ENCODE measurements around the gene CNTN2. TPM values are rescaled to one million over a fixed set of nuclear protein-coding genes. Genes with fewer than 3 reads are reported as not detected.

CNTN2 gene
- total and polyA plus RNA-seq, 10 donors: 0.02 to 2.6 (median 0.13) TPM; not detected in 3

DNA sequence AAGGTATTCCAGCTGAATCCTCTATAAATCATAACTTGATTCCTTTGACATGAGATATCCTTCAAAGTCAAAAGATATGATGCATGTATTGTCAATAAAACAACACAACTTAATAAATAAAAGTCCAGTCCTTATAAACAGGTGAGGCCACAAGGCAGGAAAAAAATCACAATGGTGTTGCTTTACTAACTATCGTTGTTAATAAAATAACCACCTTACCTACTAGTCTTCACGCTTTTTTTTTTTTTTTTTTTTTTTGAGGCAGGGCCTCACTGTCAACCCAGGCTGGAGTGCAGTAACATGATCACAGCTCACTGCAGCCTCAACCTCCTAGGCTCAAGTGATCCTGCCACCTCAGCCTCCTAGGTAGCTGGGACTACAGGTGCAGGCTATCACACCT, 41.3 kb downstream of the CNTN2 start, which contains the start of gene TMEM81:
TSS of gene TMEM81 (minus strand) at position 101 of the 400 bp plus-strand sequence. CDS start 140 bp downstream, outside the sequence.
- no peak within 1 kb of the TSS for H3K4me3 ChIP-seq
- H3K4me1 ChIP-seq: no peaks in the 10 kb centered on the region
- no peaks in the 10 kb centered on the region for H3K9me3 ChIP-seq
- whole genome bisulfite sequencing, 5 donors: 96 to 100% (median 99%) methylated on average over 2 of the region's 2 CpGs
- TF ChIP-seq, protein P1, sequence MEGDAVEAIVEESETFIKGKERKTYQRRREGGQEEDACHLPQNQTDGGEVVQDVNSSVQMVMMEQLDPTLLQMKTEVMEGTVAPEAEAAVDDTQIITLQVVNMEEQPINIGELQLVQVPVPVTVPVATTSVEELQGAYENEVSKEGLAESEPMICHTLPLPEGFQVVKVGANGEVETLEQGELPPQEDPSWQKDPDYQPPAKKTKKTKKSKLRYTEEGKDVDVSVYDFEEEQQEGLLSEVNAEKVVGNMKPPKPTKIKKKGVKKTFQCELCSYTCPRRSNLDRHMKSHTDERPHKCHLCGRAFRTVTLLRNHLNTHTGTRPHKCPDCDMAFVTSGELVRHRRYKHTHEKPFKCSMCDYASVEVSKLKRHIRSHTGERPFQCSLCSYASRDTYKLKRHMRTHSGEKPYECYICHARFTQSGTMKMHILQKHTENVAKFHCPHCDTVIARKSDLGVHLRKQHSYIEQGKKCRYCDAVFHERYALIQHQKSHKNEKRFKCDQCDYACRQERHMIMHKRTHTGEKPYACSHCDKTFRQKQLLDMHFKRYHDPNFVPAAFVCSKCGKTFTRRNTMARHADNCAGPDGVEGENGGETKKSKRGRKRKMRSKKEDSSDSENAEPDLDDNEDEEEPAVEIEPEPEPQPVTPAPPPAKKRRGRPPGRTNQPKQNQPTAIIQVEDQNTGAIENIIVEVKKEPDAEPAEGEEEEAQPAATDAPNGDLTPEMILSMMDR (IDR thresholded peaks at IDR 0.05 in 8 of 11, conservative IDR thresholded peaks at IDR 0.05 in 3 of 11): no peak
- no peak for TF ChIP-seq POLR2AphosphoS5 (IDR thresholded peaks at IDR 0.05)
- no peak for TF ChIP-seq POLR2A (IDR thresholded peaks at IDR 0.05)
- no peaks in the 10 kb centered on the region for H3K27me3 ChIP-seq (replicated peaks in 1 of 7)
- peaks cover 0 to 72% (median 40%) of the 10 kb centered on the region in 6 donors for H3K36me3 ChIP-seq
- H3K27ac ChIP-seq: no peak within 1 kb of the TSS
- intact Hi-C loops (cut with DNase I; ENCODE audit: low total_unique reads): no loop called here
- DNase-seq: no peak

DNA sequence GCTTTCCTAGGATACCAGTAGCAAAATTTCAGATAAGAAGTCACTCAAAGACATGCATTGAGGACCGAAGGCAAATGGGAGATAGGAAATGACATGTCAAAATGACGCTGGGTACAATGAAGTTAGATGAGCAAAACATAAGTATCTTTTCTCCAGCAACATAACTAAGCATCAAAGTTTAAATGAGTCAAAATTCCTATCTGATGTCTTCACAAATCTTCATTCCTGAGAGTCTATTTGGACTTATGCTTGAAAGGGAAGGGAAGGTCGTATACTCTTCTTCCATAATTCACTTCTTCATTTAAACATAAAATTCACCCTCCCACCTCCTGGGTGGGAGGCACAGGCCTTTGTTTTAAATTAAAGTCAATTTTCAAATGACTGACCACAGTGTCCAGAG, 45.3 kb downstream of the CNTN2 start:
- intact Hi-C loops (cut with DNase I; ENCODE audit: low total_unique reads): no loop called here
- WGBS, 5 donors: 87 to 95% (median 89%) methylated on average over 3 of the region's 3 CpGs
- H3K4me1 ChIP-seq: no peaks in the 10 kb centered on the region
- H3K36me3 ChIP-seq: peaks cover 0 to 99% (median 74%) of the 10 kb centered on the region in 6 donors
- no peak overlapping the region for H3K4me3 ChIP-seq
- H3K27me3 ChIP-seq (replicated peaks in 1 of 7): no peaks in the 10 kb centered on the region
- H3K9me3 ChIP-seq: no peaks in the 10 kb centered on the region
- H3K27ac ChIP-seq: no peak overlapping the region
- DNase-seq: no peak
- TF ChIP-seq, protein P1 (IDR thresholded peaks at IDR 0.05 in 8 of 11, conservative IDR thresholded peaks at IDR 0.05 in 3 of 11): no peak
- TF ChIP-seq POLR2A (IDR thresholded peaks at IDR 0.05): no peak

DNA sequence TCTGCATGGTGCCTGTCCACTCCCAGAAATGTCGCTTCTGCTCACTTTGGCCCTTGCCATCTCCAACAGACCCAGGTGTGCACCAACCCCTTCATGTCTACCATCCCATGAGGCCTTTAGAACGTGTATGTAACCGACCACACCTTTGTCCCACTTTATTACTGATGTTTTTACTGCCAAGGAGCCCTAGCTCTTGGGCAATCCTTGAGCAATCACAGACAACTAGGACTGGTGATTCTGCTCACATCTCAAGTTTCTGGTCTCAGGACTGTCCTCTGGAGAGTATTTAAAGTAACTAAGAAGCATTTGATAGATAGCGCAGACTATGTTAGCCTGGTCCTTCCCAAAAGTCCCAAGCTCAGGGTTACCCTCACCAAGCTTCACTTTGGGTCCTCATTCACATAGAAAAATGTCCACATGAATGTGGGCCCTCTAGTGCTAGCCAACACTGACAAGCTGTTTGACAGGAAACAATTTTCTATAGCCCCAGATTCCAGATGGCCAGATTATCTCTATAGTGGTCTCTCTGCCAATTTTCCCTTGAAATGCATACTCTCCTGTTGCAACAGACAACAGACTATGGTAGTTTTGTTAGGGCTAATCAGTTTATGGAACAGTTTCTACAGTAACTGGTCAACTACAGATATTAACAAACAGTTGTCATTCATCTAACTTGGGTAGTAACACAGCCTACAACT, 48.2 kb downstream of the CNTN2 start:
- Histone ChIP-seq H3K27ac (no peak overlapping the region), H3K4me1 (no peaks in the 10 kb centered on the region), H3K9me3 (no peaks in the 10 kb centered on the region), H3K27me3 (replicated peaks in 1 of 7) (no peaks in the 10 kb centered on the region), H3K36me3 (peaks cover 0 to 98% (median 79%) of the 10 kb centered on the region in 6 donors), H3K4me3 (no peak overlapping the region)
- no peak for DNase-seq
- 83 to 96% (median 89%) methylated on average over 4 of the region's 4 CpGs for WGBS, 5 donors
- TF ChIP-seq, protein P1 (IDR thresholded peaks at IDR 0.05 in 8 of 11, conservative IDR thresholded peaks at IDR 0.05 in 3 of 11): no peak
- TF ChIP-seq POLR2AphosphoS5 (IDR thresholded peaks at IDR 0.05): no peak
- TF ChIP-seq POLR2A (IDR thresholded peaks at IDR 0.05): no peak
- intact Hi-C loops (cut with DNase I; ENCODE audit: low total_unique reads): no loop called here

DNA sequence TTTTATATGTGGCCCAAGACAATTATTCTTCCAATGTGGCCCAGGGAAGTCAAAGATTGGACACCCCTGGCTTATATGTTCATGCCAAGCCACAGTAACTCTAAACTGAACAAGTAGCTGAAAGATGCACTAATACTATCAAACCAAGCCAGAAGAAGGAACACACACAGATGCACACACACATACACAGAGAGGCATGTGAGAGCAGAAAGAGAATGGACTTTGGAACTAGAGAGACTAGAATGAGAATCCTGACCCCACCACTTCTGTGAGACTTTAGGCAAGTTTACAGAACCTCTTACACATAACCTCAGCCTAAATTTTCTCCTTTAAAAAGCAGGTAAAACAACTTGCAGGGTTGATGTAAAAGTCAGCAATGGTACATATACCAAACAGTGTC, 52.4 kb downstream of the CNTN2 start:
- no peak for TF ChIP-seq POLR2A (IDR thresholded peaks at IDR 0.05)
- TF ChIP-seq, protein P1 (IDR thresholded peaks at IDR 0.05 in 8 of 11, conservative IDR thresholded peaks at IDR 0.05 in 3 of 11): no peak
- Histone ChIP-seq H3K4me1 (no peaks in the 10 kb centered on the region), H3K4me3 (no peak overlapping the region), H3K9me3 (no peaks in the 10 kb centered on the region), H3K36me3 (peaks cover 7 to 99% (median 91%) of the 10 kb centered on the region in 6 donors), H3K27ac (no peak overlapping the region), H3K27me3 (replicated peaks in 1 of 7) (no peaks in the 10 kb centered on the region)
- intact Hi-C loops (cut with DNase I; ENCODE audit: low total_unique reads): no loop called here
- no peak for DNase-seq

Data from spleen (tissue), 11 donors.